ENCODE results near the gene NOTCH2. TPM values are rescaled to one million over a fixed set of nuclear protein-coding genes. Genes with fewer than 3 reads are reported as not detected.

The NOTCH2 gene
- total and polyA plus RNA-seq, 10 of the 15 experiments (the other 5 are each of a cell fraction or from before 2014, with no cell fraction given), result 0.02 to 2.0 (median 0.62) TPM; not detected in 1

DNA sequence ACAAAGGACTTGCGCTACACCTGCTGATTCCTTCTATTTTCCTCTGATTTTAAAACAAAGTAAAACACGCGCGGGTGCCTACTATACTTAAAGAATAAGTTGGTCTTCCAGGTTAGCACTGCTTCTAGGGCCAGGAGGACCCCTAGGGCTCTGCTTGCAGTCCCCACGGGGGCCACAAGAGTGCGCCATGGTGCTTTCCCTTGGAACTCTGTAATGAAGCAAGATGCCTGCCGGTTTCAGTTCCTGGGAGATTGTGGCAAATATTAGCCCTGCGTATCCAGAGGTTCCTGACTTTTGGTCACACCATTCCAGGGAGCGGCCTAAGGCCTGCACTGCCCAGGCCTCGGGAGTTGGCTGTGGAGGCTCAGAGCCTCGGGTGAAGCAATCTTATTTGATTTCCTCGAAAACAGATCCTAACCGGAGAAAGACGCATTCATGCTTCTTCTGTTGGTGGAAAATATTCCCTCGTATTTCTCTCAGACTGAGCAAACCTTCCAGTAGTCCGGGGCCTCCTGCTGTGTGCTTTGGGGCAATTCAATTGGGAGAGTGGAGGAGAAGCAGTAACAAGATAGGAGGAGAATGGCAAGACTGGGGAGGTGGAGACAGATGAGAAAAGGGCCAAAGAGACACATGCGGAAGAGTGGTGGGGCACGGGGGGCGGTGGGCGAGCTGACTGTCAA lies 198.4 kb downstream of the NOTCH2 start (continued):
- TF ChIP-seq, protein P1, sequence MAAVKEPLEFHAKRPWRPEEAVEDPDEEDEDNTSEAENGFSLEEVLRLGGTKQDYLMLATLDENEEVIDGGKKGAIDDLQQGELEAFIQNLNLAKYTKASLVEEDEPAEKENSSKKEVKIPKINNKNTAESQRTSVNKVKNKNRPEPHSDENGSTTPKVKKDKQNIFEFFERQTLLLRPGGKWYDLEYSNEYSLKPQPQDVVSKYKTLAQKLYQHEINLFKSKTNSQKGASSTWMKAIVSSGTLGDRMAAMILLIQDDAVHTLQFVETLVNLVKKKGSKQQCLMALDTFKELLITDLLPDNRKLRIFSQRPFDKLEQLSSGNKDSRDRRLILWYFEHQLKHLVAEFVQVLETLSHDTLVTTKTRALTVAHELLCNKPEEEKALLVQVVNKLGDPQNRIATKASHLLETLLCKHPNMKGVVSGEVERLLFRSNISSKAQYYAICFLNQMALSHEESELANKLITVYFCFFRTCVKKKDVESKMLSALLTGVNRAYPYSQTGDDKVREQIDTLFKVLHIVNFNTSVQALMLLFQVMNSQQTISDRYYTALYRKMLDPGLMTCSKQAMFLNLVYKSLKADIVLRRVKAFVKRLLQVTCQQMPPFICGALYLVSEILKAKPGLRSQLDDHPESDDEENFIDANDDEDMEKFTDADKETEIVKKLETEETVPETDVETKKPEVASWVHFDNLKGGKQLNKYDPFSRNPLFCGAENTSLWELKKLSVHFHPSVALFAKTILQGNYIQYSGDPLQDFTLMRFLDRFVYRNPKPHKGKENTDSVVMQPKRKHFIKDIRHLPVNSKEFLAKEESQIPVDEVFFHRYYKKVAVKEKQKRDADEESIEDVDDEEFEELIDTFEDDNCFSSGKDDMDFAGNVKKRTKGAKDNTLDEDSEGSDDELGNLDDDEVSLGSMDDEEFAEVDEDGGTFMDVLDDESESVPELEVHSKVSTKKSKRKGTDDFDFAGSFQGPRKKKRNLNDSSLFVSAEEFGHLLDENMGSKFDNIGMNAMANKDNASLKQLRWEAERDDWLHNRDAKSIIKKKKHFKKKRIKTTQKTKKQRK (IDR thresholded peaks at IDR 0.05; ENCODE audit: low read depth, low read length), result no peak
- TF ChIP-seq SMC3 (IDR thresholded peaks at IDR 0.05; ENCODE audit: borderline replicate concordance, low read length) (peak; percentile 52), SP1 (IDR thresholded peaks at IDR 0.05; ENCODE audit: low read depth, low read length) (no peak), NR2C2 (IDR thresholded peaks at IDR 0.05; ENCODE audit: borderline replicate concordance, control insufficient read depth, insufficient read length, low read depth) (no peak), POLR2AphosphoS2 (IDR thresholded peaks at IDR 0.05; ENCODE audit: low read depth, low read length) (no peak), FOXM1 (IDR thresholded peaks at IDR 0.05; ENCODE audit: low read depth, low read length) (no peak), SUPT20H (IDR thresholded peaks at IDR 0.05; ENCODE audit: borderline replicate concordance, control insufficient read depth, low read depth, low read length) (no peak), POU2F2 (IDR thresholded peaks at IDR 0.05; ENCODE audit: borderline replicate concordance, low read depth, low read length) (no peak)
- TF ChIP-seq, protein P2, sequence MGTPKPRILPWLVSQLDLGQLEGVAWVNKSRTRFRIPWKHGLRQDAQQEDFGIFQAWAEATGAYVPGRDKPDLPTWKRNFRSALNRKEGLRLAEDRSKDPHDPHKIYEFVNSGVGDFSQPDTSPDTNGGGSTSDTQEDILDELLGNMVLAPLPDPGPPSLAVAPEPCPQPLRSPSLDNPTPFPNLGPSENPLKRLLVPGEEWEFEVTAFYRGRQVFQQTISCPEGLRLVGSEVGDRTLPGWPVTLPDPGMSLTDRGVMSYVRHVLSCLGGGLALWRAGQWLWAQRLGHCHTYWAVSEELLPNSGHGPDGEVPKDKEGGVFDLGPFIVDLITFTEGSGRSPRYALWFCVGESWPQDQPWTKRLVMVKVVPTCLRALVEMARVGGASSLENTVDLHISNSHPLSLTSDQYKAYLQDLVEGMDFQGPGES (IDR thresholded peaks at IDR 0.05), result no peak
- TF ChIP-seq, protein P3, sequence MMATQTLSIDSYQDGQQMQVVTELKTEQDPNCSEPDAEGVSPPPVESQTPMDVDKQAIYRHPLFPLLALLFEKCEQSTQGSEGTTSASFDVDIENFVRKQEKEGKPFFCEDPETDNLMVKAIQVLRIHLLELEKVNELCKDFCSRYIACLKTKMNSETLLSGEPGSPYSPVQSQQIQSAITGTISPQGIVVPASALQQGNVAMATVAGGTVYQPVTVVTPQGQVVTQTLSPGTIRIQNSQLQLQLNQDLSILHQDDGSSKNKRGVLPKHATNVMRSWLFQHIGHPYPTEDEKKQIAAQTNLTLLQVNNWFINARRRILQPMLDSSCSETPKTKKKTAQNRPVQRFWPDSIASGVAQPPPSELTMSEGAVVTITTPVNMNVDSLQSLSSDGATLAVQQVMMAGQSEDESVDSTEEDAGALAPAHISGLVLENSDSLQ (IDR thresholded peaks at IDR 0.05), result no peak
- TF ChIP-seq, protein P4, sequence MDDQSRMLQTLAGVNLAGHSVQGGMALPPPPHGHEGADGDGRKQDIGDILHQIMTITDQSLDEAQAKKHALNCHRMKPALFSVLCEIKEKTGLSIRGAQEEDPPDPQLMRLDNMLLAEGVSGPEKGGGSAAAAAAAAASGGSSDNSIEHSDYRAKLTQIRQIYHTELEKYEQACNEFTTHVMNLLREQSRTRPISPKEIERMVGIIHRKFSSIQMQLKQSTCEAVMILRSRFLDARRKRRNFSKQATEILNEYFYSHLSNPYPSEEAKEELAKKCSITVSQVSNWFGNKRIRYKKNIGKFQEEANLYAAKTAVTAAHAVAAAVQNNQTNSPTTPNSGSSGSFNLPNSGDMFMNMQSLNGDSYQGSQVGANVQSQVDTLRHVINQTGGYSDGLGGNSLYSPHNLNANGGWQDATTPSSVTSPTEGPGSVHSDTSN (IDR thresholded peaks at IDR 0.05; ENCODE audit: insufficient replicate concordance, low read depth, low read length), result no peak
- TF ChIP-seq, protein P5, sequence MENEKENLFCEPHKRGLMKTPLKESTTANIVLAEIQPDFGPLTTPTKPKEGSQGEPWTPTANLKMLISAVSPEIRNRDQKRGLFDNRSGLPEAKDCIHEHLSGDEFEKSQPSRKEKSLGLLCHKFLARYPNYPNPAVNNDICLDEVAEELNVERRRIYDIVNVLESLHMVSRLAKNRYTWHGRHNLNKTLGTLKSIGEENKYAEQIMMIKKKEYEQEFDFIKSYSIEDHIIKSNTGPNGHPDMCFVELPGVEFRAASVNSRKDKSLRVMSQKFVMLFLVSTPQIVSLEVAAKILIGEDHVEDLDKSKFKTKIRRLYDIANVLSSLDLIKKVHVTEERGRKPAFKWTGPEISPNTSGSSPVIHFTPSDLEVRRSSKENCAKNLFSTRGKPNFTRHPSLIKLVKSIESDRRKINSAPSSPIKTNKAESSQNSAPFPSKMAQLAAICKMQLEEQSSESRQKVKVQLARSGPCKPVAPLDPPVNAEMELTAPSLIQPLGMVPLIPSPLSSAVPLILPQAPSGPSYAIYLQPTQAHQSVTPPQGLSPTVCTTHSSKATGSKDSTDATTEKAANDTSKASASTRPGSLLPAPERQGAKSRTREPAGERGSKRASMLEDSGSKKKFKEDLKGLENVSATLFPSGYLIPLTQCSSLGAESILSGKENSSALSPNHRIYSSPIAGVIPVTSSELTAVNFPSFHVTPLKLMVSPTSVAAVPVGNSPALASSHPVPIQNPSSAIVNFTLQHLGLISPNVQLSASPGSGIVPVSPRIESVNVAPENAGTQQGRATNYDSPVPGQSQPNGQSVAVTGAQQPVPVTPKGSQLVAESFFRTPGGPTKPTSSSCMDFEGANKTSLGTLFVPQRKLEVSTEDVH (IDR thresholded peaks at IDR 0.05; ENCODE audit: low read depth, partially characterized antibody), result no peak
- TF ChIP-seq, protein P6, sequence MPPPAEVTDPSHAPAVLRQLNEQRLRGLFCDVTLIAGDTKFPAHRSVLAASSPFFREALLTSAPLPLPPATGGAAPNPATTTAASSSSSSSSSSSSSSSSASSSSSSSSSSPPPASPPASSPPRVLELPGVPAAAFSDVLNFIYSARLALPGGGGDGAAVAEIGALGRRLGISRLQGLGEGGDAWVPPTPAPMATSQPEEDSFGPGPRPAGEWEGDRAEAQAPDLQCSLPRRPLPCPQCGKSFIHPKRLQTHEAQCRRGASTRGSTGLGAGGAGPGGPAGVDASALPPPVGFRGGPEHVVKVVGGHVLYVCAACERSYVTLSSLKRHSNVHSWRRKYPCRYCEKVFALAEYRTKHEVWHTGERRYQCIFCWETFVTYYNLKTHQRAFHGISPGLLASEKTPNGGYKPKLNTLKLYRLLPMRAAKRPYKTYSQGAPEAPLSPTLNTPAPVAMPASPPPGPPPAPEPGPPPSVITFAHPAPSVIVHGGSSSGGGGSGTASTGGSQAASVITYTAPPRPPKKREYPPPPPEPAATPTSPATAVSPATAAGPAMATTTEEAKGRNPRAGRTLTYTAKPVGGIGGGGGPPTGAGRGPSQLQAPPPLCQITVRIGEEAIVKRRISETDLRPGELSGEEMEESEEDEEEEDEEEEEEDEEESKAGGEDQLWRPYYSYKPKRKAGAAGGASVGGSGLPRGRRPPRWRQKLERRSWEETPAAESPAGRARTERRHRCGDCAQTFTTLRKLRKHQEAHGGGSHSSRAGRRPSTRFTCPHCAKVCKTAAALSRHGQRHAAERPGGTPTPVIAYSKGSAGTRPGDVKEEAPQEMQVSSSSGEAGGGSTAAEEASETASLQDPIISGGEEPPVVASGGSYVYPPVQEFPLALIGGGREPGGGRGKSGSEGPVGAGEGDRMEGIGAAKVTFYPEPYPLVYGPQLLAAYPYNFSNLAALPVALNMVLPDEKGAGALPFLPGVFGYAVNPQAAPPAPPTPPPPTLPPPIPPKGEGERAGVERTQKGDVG (CRISPR knock-in tag; IDR thresholded peaks at IDR 0.05), result no peak

Measured in GM12878 (cell line).